HepG2 (cell line): Measurements from ENCODE around the gene CTSZ. TPM values are rescaled to one million over a fixed set of nuclear protein-coding genes. Genes with fewer than 3 reads are reported as not detected.

Source experiments
- AHR ChIP-seq: IDR thresholded peaks from 2 replicates; pipeline ENCODE4 v1.6.1; 2018; ENCODE audit warnings: missing genetic modification reagents, missing compliant biosample characterization
- ZBTB38 ChIP-seq: sonication (generic); formaldehyde crosslinking; IDR thresholded peaks from 2 replicates; pipeline ENCODE4 v1.5.1; 2020; ENCODE audit warnings: mild to moderate bottlenecking, missing genetic modification reagents
- polyA plus RNA-seq, 8 experiments: library from polyadenylated mRNA; depleted of rRNA in 3 of 8; stranded (reverse) in 7 of 8; unstranded in 1 of 8; fragments of >200 nt; fragmentation: Illumina TruSeq in 4 of 8; extraction: Trizol in 4 of 8; gene quantifications; 2 replicates each; pipeline versions ENCODE4 v1.2.1 to v1.2.3, GENCODE V29; 2011 to 2016; ENCODE audit warnings: low read depth in 4 of 8, missing spikeins in 1 of 8, mixed read lengths in 1 of 8; ENCODE audit not compliant: insufficient read depth in 1 of 8
- total RNA-seq, 5 experiments: library from RNA; depleted of rRNA; stranded (reverse); fragments of >200 nt; fragmentation: Illumina TruSeq; extraction: Trizol; gene quantifications; 2 replicates each; pipeline ENCODE4 v1.2.3, GENCODE V29; 2016; ENCODE audit warnings: low read depth in 1 of 5
- TF ChIP-seq, protein P1 (sequence below): IDR thresholded peaks from 2 replicates; pipeline ENCODE4 v1.6.1; 2016; ENCODE audit warnings: missing genetic modification reagents, missing compliant biosample characterization
- TF ChIP-seq, protein P2 (sequence below): IDR thresholded peaks from 2 replicates; pipeline ENCODE4 v1.6.1; 2016
- TF ChIP-seq, protein P3 (sequence below): sonication (generic); formaldehyde crosslinking; IDR thresholded peaks from 2 replicates; pipeline ENCODE4 v1.8.1; 2022; ENCODE audit warnings: low read depth, mild to moderate bottlenecking, missing genetic modification reagents
- TF ChIP-seq, protein P4 (sequence below): sonication (generic); formaldehyde crosslinking; IDR thresholded peaks from 2 replicates; pipeline ENCODE4 v1.4.0; 2020; ENCODE audit warnings: mild to moderate bottlenecking, missing genetic modification reagents
- TF ChIP-seq, protein P5 (sequence below): sonication (generic); formaldehyde crosslinking; IDR thresholded peaks from 2 replicates; pipeline ENCODE4 v1.5.1; 2020; ENCODE audit warnings: mild to moderate bottlenecking, missing genetic modification reagents, moderate library complexity

CTSZ gene
- total and polyA plus RNA-seq, 2 of the 13 experiments (the other 11 are each of a cell fraction or from before 2014, with no cell fraction given) = 0.33 TPM; not detected in 1

DNA sequence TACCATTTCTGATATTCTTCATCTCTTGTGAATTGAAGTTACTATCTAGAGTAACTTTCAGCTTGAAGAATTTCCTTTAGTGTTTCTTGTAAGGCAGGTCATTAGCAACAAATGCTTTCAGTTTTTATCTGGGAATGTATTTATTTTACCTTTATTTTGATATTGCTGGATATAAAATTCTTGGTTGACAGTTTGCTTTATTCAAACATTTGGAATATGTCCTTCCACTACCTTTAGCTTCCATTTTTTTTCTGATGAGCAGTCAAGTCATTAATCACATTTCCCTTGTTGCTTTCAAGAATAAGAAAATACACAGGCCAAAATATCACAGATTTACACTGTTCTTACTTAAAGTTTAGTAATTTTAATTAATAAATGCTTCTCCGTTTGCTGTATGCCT, 31.7 kb downstream of the CTSZ start (continued):
- TF ChIP-seq, protein P1, sequence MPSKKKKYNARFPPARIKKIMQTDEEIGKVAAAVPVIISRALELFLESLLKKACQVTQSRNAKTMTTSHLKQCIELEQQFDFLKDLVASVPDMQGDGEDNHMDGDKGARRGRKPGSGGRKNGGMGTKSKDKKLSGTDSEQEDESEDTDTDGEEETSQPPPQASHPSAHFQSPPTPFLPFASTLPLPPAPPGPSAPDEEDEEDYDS (CRISPR knock-in tag) = no peak
- TF ChIP-seq, protein P2, sequence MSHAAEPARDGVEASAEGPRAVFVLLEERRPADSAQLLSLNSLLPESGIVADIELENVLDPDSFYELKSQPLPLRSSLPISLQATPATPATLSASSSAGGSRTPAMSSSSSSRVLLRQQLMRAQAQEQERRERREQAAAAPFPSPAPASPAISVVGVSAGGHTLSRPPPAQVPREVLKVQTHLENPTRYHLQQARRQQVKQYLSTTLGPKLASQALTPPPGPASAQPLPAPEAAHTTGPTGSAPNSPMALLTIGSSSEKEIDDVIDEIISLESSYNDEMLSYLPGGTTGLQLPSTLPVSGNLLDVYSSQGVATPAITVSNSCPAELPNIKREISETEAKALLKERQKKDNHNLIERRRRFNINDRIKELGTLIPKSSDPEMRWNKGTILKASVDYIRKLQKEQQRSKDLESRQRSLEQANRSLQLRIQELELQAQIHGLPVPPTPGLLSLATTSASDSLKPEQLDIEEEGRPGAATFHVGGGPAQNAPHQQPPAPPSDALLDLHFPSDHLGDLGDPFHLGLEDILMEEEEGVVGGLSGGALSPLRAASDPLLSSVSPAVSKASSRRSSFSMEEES (CRISPR knock-in tag) = no peak
- TF ChIP-seq, protein P3, sequence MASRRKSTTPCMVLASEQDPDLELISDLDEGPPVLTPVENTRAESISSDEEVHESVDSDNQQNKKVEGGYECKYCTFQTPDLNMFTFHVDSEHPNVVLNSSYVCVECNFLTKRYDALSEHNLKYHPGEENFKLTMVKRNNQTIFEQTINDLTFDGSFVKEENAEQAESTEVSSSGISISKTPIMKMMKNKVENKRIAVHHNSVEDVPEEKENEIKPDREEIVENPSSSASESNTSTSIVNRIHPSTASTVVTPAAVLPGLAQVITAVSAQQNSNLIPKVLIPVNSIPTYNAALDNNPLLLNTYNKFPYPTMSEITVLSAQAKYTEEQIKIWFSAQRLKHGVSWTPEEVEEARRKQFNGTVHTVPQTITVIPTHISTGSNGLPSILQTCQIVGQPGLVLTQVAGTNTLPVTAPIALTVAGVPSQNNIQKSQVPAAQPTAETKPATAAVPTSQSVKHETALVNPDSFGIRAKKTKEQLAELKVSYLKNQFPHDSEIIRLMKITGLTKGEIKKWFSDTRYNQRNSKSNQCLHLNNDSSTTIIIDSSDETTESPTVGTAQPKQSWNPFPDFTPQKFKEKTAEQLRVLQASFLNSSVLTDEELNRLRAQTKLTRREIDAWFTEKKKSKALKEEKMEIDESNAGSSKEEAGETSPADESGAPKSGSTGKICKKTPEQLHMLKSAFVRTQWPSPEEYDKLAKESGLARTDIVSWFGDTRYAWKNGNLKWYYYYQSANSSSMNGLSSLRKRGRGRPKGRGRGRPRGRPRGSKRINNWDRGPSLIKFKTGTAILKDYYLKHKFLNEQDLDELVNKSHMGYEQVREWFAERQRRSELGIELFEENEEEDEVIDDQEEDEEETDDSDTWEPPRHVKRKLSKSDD (CRISPR knock-in tag) = no peak
- TF ChIP-seq, protein P4, sequence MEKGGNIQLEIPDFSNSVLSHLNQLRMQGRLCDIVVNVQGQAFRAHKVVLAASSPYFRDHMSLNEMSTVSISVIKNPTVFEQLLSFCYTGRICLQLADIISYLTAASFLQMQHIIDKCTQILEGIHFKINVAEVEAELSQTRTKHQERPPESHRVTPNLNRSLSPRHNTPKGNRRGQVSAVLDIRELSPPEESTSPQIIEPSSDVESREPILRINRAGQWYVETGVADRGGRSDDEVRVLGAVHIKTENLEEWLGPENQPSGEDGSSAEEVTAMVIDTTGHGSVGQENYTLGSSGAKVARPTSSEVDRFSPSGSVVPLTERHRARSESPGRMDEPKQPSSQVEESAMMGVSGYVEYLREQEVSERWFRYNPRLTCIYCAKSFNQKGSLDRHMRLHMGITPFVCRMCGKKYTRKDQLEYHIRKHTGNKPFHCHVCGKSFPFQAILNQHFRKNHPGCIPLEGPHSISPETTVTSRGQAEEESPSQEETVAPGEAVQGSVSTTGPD (CRISPR knock-in tag) = no peak
- TF ChIP-seq ZBTB38 (CRISPR knock-in tag) = no peak
- no peak for TF ChIP-seq AHR (CRISPR knock-in tag)
- TF ChIP-seq, protein P5, sequence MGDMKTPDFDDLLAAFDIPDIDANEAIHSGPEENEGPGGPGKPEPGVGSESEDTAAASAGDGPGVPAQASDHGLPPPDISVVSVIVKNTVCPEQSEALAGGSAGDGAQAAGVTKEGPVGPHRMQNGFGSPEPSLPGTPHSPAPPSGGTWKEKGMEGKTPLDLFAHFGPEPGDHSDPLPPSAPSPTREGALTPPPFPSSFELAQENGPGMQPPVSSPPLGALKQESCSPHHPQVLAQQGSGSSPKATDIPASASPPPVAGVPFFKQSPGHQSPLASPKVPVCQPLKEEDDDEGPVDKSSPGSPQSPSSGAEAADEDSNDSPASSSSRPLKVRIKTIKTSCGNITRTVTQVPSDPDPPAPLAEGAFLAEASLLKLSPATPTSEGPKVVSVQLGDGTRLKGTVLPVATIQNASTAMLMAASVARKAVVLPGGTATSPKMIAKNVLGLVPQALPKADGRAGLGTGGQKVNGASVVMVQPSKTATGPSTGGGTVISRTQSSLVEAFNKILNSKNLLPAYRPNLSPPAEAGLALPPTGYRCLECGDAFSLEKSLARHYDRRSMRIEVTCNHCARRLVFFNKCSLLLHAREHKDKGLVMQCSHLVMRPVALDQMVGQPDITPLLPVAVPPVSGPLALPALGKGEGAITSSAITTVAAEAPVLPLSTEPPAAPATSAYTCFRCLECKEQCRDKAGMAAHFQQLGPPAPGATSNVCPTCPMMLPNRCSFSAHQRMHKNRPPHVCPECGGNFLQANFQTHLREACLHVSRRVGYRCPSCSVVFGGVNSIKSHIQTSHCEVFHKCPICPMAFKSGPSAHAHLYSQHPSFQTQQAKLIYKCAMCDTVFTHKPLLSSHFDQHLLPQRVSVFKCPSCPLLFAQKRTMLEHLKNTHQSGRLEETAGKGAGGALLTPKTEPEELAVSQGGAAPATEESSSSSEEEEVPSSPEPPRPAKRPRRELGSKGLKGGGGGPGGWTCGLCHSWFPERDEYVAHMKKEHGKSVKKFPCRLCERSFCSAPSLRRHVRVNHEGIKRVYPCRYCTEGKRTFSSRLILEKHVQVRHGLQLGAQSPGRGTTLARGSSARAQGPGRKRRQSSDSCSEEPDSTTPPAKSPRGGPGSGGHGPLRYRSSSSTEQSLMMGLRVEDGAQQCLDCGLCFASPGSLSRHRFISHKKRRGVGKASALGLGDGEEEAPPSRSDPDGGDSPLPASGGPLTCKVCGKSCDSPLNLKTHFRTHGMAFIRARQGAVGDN (CRISPR knock-in tag) = no peak
